ENCODE results near the gene HMG20A.

DNA sequence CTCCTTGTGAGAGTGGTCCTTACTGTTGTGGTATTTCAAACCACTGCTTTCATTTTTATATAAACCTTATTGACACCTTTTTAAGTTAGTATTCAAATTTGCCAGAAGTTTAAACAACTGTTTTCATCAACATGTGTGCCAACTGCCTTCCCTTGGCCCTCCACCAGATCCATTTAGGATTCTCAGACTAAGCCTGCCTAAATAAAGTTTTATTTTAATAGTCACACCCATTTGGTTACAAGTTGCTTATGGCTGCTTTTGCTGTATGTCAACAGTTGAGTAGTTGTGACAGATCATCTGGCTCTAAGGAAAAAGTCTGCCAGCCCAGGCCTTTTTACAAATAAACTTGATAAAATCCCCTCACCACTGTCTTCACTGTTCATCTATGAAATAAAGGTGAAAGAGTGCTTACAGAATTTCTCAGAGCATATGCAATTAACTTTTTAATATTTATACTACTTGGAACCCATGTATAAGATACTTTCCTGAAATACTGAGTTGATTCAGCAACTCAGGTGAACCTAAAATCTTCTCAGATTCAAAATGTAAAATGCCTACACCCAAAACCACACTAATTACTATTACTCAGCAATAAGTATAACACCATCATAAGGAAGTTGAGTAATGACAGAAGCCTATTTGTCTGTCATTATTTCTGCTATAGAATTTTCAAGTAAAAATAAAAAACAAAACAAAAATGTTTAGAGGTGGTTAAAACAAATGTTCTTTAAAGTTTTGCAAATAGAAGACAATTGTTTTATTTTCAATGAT lies 35.9 kb upstream of the HMG20A start:
- TF ChIP-seq, protein P1, sequence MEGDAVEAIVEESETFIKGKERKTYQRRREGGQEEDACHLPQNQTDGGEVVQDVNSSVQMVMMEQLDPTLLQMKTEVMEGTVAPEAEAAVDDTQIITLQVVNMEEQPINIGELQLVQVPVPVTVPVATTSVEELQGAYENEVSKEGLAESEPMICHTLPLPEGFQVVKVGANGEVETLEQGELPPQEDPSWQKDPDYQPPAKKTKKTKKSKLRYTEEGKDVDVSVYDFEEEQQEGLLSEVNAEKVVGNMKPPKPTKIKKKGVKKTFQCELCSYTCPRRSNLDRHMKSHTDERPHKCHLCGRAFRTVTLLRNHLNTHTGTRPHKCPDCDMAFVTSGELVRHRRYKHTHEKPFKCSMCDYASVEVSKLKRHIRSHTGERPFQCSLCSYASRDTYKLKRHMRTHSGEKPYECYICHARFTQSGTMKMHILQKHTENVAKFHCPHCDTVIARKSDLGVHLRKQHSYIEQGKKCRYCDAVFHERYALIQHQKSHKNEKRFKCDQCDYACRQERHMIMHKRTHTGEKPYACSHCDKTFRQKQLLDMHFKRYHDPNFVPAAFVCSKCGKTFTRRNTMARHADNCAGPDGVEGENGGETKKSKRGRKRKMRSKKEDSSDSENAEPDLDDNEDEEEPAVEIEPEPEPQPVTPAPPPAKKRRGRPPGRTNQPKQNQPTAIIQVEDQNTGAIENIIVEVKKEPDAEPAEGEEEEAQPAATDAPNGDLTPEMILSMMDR (conservative IDR thresholded peaks at IDR 0.05; ENCODE audit: low read length), result no peak
- TF ChIP-seq EZH2phosphoT487 (IDR thresholded peaks at IDR 0.05; ENCODE audit: borderline replicate concordance), result no peak
